AG08396 (cell line): ENCODE measurements around the gene ANKDD1B.
"Not testable (repeated sequence)": the region's sequence is repeated elsewhere in the genome, so short reads cannot be mapped to it uniquely, and the experiment has no call there.

Source experiments
- DNase-seq: peaks from one replicate; pipeline ENCODE4 v3.0.0; 2012; ENCODE audit warnings: low spot score, mixed read lengths

ANKDD1B gene

DNA sequence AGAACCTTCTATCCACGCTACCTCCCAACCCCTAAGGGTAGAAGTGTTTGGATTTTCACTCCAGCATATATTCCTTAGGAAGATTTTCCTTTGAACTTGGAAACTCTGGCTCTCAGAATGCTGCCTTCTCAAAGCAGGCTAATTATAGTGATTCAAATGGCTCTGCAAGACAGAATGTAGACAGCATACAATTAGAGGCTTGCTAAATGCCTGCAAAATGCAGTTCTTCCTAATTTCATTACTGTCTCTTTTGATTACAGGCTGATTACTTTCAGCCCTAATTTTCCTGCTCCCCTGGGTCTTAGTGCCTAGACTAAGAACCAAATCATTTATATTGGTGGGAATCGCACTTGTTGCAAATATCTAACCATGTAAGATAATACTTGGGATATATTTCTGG is 50.8 kb downstream of the ANKDD1B start:
- no peak for DNase-seq

DNA sequence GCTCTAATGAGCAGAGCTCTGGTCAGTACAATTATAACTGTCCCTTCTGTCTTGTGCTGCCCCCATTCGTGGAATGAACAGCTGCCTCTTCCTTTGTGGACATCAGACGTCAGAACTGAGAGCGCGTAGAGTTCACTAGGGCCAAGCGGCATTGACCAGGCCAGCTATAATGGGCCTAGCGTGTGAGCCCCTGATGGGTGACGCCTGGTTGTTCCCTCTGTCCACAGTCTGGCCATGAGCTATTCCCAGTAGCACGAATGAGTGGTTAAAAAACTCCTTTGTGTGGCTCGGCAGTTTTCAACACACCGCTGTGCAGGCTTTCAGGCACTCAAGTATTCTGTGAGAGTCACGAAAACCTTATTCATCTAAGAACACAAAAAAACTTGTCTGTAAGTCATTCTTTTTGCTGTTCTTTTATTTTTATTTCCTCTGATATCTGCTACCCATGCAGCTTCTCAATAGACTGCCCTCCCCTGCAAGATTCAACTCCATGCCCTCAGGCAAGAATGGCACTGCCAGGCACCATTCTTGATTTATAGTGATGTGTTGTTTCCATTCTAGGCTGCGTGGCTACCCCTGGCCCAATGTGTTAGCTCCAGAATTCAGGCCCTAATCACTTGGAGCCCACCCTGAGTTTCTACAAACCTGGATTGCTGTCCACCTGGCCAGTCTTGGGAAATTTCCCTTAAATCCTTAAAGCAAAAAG is 52.5 kb downstream of the ANKDD1B start:
- DNase-seq = no peak

DNA sequence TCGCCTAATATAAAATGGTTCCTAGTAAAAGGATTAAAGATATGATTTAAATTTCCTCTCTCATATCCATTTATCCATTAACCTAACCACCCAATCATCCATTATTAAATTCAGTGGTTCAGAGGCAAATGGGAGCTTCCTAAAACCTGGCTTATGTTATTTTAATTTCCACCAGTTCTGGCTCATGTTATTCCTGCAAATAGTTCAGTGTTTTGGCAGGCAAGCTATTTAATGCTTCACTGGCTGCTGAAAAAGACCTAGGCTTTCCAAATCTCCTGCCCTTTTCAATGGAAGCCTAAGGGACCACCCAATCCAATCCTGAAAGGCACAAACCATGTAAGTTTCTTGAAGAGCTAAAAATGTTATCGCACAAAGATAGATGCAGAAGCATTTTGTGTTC is 53.7 kb downstream of the ANKDD1B start:
- DNase-seq = no peak

DNA sequence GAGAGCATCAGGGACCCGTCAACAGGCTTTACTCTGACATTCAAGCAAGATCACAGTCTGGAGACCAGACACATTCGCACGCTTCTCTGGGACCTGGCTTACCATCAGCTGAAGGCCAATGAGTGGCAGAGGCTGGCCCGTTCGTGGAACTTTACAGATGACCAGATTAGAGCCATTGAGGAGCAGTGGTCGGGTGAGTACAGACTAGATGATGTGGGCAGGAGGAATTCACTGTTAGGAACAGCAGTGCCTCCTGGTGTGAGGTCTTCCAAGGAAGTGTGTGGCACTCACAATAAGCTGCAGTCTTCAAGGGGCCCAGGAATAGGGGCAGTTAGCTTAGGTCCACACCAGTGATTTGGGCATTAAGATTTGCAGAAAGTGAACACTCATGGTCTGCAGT is 55.5 kb downstream of the ANKDD1B start:
- no peak for DNase-seq

DNA sequence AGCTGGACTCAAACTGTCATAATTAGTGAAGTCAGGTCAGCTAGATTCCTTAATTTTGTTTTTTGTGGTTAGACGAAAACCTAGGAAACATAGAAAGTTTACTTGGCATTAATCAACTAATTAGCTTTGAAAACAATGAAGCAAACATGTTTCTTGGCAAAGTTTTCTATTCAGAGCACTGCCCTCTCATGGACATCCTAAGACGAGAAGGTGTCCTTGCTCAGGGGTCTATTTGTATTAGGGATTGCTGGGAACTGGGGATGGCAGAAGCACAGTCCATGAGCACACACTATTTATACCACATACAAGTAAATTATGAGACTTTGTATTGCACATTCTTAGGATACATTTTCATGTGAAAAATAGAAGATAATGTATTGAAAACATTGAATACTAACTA is 56.3 kb downstream of the ANKDD1B start:
- DNase-seq = no peak

DNA sequence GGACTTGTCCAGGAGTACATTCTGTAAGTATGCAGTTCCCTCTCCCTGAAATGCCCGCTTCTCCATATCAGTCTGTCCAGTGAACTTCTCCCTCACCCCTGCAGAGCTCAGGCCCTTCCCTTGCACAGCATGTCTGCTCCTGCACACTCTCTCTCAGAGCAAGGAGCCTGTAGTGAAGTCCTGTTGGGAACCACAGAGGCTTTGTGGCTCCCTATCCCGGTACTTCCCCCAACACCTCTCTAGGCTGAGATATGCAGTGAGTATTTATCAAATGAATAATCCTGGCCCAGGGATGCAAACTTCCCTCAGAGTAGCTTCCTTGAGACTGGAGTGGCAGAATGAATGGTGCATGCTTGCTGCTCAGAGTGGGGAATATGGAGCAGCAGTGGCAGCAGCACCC is 57.2 kb downstream of the ANKDD1B start:
- no peak for DNase-seq

DNA sequence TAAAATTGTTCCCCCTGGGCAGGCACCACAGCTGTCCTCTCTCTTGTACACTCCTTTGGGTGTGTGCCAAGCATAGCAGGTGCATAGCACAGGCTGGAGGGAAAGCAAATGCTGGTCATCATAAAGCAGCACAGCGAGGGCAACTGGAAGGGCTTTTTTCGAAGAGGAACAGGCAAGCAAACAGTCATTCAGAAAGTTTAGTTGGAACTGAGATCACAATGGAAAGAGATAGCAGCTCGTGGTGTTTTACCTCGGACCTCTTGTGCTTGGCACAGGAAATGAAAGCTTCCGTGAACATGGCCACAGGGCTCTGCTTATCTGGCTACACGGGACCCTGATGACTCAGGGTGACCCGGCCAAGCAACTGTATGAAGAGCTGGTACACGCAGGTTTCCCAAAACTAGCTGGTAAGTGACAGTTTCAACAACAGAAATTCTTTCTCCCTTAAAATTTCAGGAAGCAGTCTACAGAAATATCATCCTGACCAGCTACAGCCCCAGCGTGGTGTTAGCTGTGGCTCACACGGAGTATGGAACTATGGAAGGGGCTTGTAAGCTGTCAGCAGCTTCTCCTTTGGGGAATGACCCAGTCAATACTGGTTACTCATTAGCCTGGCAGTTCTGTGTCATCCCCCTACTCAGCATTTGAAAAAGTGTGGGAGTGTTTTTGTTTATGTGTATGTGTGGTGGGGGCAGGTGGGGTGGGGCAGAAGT is 57.9 kb downstream of the ANKDD1B start:
- DNase-seq = no peak

DNA sequence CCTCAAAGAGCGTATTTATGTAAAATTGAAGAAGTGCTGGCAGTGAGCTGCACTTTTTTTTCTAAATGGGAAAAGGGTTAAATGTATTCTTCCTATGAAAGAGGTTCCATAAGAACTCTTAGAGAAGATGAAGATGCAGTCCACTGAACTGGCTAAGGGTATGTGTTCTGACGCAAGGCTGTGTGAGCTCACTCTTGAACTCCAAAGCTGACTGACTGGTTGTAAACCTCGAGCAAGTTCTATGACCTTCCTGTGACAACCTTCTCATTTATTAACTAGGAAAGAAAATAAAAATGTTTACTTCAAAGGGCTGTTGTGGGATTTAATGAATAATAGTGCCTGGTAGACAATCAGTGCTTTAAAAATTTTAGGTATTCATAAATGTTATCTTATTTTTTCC is 59.3 kb downstream of the ANKDD1B start:
- DNase-seq = no peak

DNA sequence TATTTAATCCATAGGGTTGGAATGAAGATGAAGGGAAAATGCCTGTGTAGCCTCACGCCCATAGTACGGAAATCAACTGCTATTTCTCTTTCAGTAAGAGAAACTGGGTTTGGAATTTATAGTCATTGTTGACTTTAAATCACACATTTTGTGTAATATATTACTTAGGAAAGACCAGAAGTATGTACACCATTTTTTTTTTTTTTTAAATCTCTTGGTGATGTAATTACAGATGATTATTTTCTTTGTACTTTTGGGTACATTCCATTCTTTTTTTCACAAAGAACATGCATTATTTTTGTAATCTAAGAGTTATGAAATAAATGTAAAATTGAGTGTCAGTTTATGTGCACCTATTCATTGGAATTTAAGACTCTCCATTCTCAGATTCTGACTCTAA is 60.3 kb downstream of the ANKDD1B start:
- no peak for DNase-seq

DNA sequence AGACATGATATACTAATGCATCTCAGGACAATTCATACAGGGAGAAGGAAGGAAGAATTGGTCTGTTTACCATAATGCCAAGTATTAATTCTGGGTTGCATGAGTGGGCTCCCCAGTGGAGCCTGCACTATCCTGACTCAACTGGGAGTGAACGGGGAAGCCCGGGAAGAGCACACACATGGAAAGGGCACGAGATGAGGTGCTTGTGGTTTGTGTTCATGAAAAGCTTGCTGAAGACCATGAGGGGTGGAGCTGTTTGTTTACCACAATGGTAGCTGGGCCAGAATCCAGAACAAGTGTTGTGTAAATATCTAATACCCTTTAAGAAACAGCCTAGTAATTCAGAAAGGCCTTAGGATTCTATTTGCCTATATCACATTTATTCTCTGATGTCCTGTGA is 61.4 kb downstream of the ANKDD1B start:
- DNase-seq = peak; percentile 54

DNA sequence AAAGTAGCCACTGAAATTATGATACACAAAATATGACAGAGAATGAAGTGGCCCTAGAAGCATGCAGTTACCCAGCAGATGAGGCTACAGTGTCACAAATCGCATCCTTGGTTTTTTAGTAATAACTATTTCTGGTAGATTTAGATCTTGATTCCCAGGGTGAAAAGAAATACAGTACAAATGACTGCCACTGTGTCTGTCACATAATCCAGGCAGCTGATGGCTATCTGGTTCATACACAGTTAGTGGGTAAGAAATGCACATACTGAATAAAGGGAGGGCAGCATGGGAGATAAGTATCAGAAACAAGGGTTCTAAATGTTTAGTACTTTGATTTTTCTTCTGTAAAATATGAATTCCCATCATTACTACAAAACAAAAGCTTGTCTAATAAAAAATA is 64.5 kb downstream of the ANKDD1B start:
- no peak for DNase-seq

DNA sequence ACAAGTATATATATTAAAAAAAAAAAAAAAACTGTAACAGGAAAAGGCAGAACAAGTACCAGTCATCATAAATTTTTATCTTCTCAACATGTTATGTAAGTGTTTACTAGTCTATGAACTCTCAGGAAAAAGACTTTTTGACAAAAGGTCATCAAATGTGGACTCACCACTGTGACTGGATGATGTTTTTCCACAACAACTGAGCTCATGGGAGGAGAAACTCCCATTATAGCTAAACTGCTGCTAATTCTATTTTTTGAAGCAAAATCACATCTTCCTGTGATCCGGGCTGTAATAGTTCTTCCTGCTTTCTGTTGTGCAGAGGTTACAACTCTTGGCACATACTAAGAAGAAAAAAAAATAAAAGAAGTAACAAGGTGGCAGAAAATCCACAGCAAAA is 66.4 kb downstream of the ANKDD1B start:
- no peak for DNase-seq

DNA sequence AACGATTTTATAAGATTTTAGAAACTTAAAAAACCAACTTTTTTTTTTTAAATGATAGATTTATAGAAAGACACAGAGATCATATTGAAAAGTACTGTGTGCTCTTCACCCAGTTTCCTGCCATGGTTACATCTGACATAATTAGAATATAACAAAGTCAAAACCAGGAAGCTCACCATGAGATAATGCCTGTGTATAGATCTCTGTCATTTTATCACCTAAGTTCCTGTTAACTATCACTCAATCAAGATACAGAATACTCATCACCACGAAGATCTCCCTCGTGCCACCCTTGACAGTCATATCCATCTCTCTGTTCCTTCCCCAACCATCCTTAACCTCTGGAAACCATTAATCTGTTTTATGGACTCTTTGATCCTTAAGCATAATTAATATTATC is 66.9 kb downstream of the ANKDD1B start:
- DNase-seq = no peak

DNA sequence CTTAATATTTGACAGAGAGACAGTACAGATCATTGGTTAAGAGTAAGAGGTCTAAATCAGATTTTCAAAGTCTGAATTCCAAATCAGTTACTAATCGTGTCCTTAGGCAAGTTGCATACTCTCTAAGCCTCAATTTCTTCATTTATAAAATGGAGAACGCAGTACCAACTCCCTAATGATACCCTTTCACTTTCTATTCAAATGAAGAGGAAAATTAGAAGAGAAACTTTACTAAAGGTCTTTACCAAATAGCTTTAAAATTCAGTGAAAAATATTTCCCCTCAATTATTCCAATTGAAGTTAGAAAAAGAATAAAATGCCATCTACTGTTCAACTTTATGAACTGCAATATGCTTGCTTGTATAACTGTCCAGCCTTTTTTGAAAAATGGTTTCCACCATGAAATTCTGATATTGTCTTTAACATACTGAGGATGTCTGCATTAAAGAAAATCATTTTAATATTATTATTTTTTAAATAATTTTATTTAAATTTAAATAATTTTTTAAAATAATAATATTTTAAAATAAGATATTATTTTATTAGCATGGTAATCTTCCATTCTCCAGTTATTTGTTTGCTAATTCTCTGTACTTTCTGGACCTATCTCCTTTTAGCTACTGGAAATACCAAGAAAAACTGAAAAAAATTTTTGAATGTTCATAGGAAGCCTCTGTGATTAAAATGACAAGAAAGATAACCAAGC is 70.0 kb downstream of the ANKDD1B start:
- DNase-seq = no peak

DNA sequence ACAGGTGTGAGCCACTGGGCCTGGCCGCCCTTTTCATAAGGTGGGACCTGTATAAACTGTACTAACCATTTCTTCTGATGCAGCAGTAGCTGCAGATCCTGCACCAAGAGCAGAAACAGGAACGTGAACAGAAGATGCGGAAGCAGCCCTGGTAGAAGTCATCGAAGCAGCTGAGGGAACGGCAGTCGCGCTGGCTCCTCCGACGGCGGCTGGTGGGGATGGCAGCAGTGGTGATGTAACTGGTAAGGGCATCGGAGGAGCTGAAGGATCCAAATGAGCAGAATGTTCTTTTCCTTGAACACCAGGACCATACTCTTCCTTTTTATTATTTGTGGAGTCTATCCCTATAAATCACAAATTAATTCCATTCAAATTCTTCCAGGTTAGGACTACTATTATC is 73.9 kb downstream of the ANKDD1B start:
- DNase-seq = no peak

DNA sequence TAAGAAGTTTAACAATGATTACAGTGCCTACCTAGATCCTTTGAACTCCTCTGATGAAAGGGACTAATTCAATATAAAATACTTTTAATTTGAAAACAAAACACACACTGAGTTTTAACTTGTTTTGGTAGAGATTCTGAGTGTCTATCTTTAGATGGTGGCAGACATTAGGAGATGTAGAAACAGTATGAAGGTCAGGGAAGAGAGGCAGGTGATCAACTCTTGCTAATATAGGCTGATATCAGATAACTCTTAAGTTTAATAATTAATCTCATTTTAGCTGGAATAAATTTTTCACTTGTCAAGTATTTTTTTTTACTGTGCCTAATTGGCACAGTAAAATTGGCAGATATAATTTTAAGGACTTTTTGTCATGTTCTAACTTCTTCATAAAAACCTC is 75.2 kb downstream of the ANKDD1B start:
- no peak for DNase-seq

DNA sequence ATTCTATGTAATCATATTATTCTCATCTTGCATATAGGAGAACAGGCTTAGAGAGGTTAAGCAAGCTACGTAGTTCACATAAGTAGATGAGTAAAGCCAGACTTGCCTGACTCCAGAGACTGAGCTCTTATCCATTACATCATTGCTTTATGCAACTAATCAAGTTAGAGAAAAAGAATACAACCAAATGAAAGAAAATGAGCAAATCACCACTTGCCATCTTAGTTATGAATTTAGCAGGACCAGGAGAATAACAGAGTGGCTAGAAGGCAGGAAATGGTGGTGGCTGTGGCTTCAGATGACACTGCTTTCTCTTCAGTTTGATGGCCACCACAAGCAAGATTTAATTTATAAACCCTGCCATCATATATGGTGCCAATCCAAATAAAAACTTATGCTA is 79.4 kb downstream of the ANKDD1B start:
- DNase-seq = no peak

DNA sequence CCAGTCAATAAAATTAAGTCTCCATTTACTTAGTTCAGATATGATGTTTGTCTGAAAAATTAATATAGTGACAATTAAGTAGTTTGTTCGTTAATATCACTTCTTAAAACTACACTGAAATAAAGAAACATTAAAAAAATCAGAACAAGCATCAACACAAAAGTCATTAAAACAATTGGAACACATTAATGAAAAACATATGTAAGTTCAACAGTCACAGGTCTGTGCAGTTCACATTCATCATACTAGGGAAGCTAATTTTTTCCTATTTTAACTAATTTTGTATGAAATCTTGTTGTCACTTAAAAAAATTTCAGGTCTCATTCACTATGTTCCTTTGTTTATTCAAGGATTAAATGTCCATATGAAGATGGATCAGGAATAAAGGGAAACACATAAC is 83.5 kb downstream of the ANKDD1B start:
- no peak for DNase-seq

DNA sequence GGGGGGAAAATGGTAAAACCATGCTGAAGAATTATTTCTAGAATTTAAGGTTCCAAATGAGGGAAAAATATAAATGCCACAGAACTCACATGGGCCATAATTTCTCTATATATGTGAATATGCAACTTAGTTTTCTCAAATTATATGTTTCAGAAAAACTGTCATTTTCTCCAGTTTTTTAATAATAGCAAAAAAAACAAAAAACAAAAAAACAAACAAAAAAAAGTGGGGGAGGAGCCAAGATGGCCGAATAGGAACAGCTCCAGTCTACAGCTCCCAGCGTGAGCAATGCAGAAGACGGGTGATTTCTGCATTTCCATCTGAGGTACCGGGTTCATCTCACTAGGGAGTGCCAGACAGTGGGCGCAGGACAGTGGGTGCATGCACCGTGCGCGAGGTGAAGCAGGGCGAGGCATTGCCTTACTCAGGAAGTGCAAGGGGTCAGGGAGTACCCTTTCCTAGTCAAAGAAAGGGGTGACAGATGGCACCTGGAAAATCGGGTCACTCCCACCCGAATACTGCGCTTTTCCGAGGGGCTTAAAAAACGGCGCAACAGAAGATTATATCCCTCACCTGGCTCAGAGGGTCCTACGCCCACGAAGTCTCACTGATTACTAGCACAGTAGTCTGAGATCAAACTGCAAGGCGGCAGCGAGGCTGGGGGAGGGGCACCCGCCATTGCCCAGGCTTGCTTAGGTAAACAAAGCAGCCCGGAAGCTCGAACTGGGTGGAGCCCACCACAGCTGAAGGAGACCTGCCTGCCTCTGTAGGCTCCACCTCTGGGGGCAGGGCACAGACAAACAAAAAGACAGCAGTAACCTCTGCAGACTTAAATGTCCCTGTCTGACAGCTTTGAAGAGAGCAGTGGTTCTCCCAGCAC is 84.5 kb downstream of the ANKDD1B start:
- not testable (repeated sequence) for DNase-seq

DNA sequence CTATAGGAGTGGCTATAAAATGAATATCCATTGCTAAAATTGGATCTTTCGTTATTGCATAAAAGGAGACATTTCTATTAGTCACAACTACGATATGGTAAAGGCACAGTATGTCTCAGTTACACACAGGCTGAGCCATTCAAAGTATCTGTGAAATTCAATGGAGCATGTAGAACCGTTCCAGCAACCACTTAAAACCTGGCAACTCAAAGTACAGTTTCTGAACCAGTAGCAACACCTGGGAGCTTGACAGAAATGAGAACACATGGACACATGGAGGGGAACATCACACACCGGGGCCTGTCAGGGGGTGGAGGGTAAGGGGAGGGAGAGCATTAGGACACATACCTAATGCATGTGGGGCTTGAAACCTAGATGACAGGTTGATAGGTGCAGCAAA is 90.6 kb downstream of the ANKDD1B start:
- no peak for DNase-seq

DNA sequence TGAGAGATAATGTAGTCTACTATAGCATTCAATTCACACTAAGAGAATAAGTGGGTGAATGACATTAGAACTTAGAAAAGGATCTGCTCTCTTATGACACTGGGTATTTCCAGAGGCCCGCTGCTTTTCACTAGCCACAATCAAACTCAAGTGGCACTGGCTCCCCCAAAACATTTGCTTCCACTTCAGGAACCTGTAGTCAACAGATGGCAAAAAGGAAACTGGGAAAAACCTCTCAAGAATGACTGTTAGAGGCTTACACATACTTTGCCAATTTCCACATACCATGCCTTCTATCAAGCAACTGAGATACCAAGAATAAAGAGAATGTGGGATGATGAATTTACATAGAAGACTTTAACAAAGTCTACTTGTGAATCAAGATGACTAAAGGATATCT is 94.8 kb downstream of the ANKDD1B start:
- DNase-seq = peak; percentile 4

DNA sequence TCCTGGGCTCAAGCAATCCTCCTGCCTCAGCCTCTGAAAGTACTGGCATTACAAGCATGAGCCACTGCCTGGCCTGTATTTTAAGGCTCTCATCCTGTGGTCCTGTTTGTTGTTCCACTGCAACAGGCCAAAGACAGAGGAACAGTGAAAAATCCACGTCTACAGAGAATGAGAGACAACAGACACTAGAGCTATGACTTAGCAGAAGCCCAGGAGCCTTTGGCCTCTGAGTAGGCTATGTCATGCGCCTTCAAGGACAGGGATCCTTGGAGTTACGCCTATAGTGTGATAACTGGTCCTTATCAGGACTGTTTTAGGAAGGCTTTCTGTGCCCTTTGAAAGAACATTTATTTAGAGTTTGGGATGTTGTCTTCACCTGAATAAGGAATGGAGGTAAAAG is 95.5 kb downstream of the ANKDD1B start:
- no peak for DNase-seq
